Gastrocnemius medialis (tissue), 4 donors: Measurements from ENCODE around the gene TMPRSS4. TPM values are rescaled to one million over a fixed set of nuclear protein-coding genes. Genes with fewer than 3 reads are reported as not detected.
A peak's percentile ranks its signal among the peaks of the same experiment; 100 is the strongest.

Experiments
- ATAC-seq, 2 donors: fragments of 150-250 bp; one replicate each; pipeline ENCODE4 v1.9.1; 2016
- DNase-seq, 2 donors: peaks; one replicate each; pipeline ENCODE4 v3.0.0-alpha.2; 2019
- H3K27ac ChIP-seq, 4 donors: fragments of 200-600 bp; sonication (generic); 1 replicate in 1 of 4; 2 replicates in 3 of 4; pipeline ENCODE4 v1.5.1; 2016 to 2018; ENCODE audit warnings: mild to moderate bottlenecking in 2 of 4, moderate library complexity in 1 of 4
- H3K27me3 ChIP-seq, 3 donors: fragments of 200-600 bp; sonication (generic) in 2 of 3; 1 replicate in 1 of 3; 2 replicates in 2 of 3; pipeline versions ENCODE4 v1.5.1 to v1.6.0; 2016 to 2019; ENCODE audit warnings: mild to moderate bottlenecking in 1 of 3, moderate library complexity in 1 of 3
- H3K36me3 ChIP-seq, 2 donors: fragments of 200-600 bp; sonication (generic) in 1 of 2; one replicate each; pipeline ENCODE4 v1.5.1; 2017 to 2018
- H3K4me1 ChIP-seq, 2 donors: fragments of 200-600 bp; sonication (generic) in 1 of 2; one replicate each; pipeline ENCODE4 v1.5.1; 2016 to 2017; ENCODE audit warnings: mild to moderate bottlenecking in 2 of 2
- H3K4me3 ChIP-seq, 4 donors: fragments of 200-600 bp; sonication (generic) in 3 of 4; 1 replicate in 1 of 4; 2 replicates in 3 of 4; pipeline ENCODE4 v1.5.1; 2016 to 2019; ENCODE audit warnings: mild to moderate bottlenecking in 2 of 4
- H3K9me3 ChIP-seq, 3 donors: fragments of 200-600 bp; sonication (generic) in 2 of 3; 1 replicate in 1 of 3; 2 replicates in 2 of 3; pipeline ENCODE4 v1.5.1; 2016 to 2019
- CTCF ChIP-seq, 5 experiments: fragments of 450-650 bp in 3 of 5; fragments of 200-600 bp in 2 of 5; sonication (generic) in 2 of 5; IDR thresholded peaks in 4 of 5; conservative IDR thresholded peaks in 1 of 5; 1 replicate in 4 of 5; 2 replicates in 1 of 5; pipeline ENCODE4 v1.5.1; 2016 to 2019; ENCODE audit warnings: antibody characterized with exemption in 5 of 5, mild to moderate bottlenecking in 3 of 5, moderate library complexity in 3 of 5
- POLR2A ChIP-seq, 2 donors: fragments of 450-650 bp; IDR thresholded peaks; one replicate each; pipeline ENCODE4 v1.6.1; 2017; ENCODE audit warnings: antibody characterized with exemption in 2 of 2, mild to moderate bottlenecking in 2 of 2, moderate library complexity in 2 of 2
- in situ Hi-C, 4 donors: fragments of 200-750 bp; cut with MboI; loops; one replicate each; pipeline versions ENCODE4 v1.15.0 to v1.8.0; 2017; ENCODE audit warnings: low sequenced_read_pairs in 4 of 4
- intact Hi-C: fragments of 100-400 bp; cut with DNase I; formaldehyde crosslinking; loops from one replicate; pipeline ENCODE4 v1.15.1; 2023; ENCODE audit warnings: low total_unique reads
- total RNA-seq, 4 donors: library from RNA; depleted of rRNA; stranded (reverse); fragments of >200 nt; gene quantifications; one replicate each; pipeline versions ENCODE4 v1.1.0 to v1.2.3, GENCODE V29; 2016

Gene TMPRSS4
- total RNA-seq, 4 donors from 2014 or later: 1.1 TPM; not detected in 3

- Histone ChIP-seq H3K4me3 (no peak overlapping the region), H3K36me3 (no peaks in the 10 kb centered on the region), H3K9me3 (no peaks in the 10 kb centered on the region), H3K27me3 (no peaks in the 10 kb centered on the region), H3K4me1 (no peaks in the 10 kb centered on the region), H3K27ac (no peak overlapping the region)
- DNase-seq: no peak
- intact Hi-C loops: no loop called here
- in situ Hi-C loops: no loop called here
- TF ChIP-seq POLR2A (IDR thresholded peaks at IDR 0.05) (no peak), CTCF (IDR thresholded peaks at IDR 0.05 in 4 of 5, conservative IDR thresholded peaks at IDR 0.05 in 1 of 5) (no peak)
- ATAC-seq: no peak
Observed at GRCh38 chr11:118133816-118134215, 56.9 kb downstream of the TMPRSS4 start.

- Histone ChIP-seq H3K36me3 (no peaks in the 10 kb centered on the region), H3K27me3 (no peaks in the 10 kb centered on the region), H3K9me3 (no peaks in the 10 kb centered on the region), H3K4me3 (no peak overlapping the region), H3K4me1 (no peaks in the 10 kb centered on the region), H3K27ac (no peak overlapping the region)
- TF ChIP-seq CTCF (IDR thresholded peaks at IDR 0.05 in 4 of 5, conservative IDR thresholded peaks at IDR 0.05 in 1 of 5) (no peak), POLR2A (IDR thresholded peaks at IDR 0.05) (no peak)
- DNase-seq: no peak
- in situ Hi-C loops (no loop called here), intact Hi-C loops (no loop called here)
- ATAC-seq: no peak
Observed at GRCh38 chr11:118135051-118135795, 58.3 kb downstream of the TMPRSS4 start.

GRCh38 chr11:118135796-118136165 is 58.9 kb downstream of the TMPRSS4 start:
- Histone ChIP-seq H3K27ac (no peak overlapping the region), H3K4me3 (no peak overlapping the region), H3K9me3 (no peaks in the 10 kb centered on the region), H3K4me1 (no peaks in the 10 kb centered on the region), H3K27me3 (no peaks in the 10 kb centered on the region), H3K36me3 (no peaks in the 10 kb centered on the region)
- no peak for TF ChIP-seq POLR2A (IDR thresholded peaks at IDR 0.05)
- no peak for TF ChIP-seq CTCF (IDR thresholded peaks at IDR 0.05 in 4 of 5, conservative IDR thresholded peaks at IDR 0.05 in 1 of 5)
- no peak for DNase-seq
- in situ Hi-C loops: no loop called here
- ATAC-seq: no peak
- intact Hi-C loops: no loop called here

GRCh38 chr11:118136341-118136740 is 59.5 kb downstream of the TMPRSS4 start:
- no peaks in the 10 kb centered on the region for H3K36me3 ChIP-seq
- no peaks in the 10 kb centered on the region for H3K9me3 ChIP-seq
- intact Hi-C loops: no loop called here
- no peak overlapping the region for H3K4me3 ChIP-seq
- TF ChIP-seq CTCF (IDR thresholded peaks at IDR 0.05 in 4 of 5, conservative IDR thresholded peaks at IDR 0.05 in 1 of 5): no peak
- TF ChIP-seq POLR2A (IDR thresholded peaks at IDR 0.05): no peak
- DNase-seq (no peak), ATAC-seq (no peak)
- no peaks in the 10 kb centered on the region for H3K4me1 ChIP-seq
- H3K27me3 ChIP-seq: no peaks in the 10 kb centered on the region
- in situ Hi-C loops: no loop called here
- H3K27ac ChIP-seq: no peak overlapping the region

GRCh38 chr11:118136801-118137200 is 59.9 kb downstream of the TMPRSS4 start:
- ATAC-seq (peak in 1 of 2 donors; percentile 14), DNase-seq (no peak)
- Histone ChIP-seq H3K4me1 (no peaks in the 10 kb centered on the region), H3K27ac (no peak overlapping the region), H3K36me3 (no peaks in the 10 kb centered on the region), H3K4me3 (no peak overlapping the region), H3K27me3 (no peaks in the 10 kb centered on the region), H3K9me3 (no peaks in the 10 kb centered on the region)
- intact Hi-C loops: no loop called here
- TF ChIP-seq CTCF (IDR thresholded peaks at IDR 0.05 in 4 of 5, conservative IDR thresholded peaks at IDR 0.05 in 1 of 5): no peak
- in situ Hi-C loops: no loop called here
